HEK293T (cell line): ENCODE results near the gene RAB31.
"Not testable (repeated sequence)": the region's sequence is repeated elsewhere in the genome, so short reads cannot be mapped to it uniquely, and the experiment has no call there.

Experiments used
- CTCF ChIA-PET: fragments of 350-600 bp; formaldehyde crosslinking; extraction: SDS; loops from one replicate; lab custom pipeline; 2021; ENCODE audit warnings: antibody characterized with exemption, inconsistent platforms; lab: Yijun Ruan, JAX
- POLR2A ChIA-PET: fragments of 350-600 bp; formaldehyde crosslinking; extraction: SDS; loops from one replicate; lab custom pipeline; 2020; ENCODE audit warnings: antibody characterized with exemption, inconsistent platforms; lab: Yijun Ruan, JAX
- DNase-seq: peaks from one replicate; pipeline ENCODE4 v3.0.0; 2012; ENCODE audit warnings: mixed read lengths; ENCODE audit errors: extremely low spot score
- ARNT ChIP-seq: fragments of 450-650 bp; IDR thresholded peaks from 2 replicates; pipeline ENCODE4 v1.6.1; 2017; ENCODE audit warnings: mild to moderate bottlenecking
- BHLHE40 ChIP-seq: fragments of 450-650 bp; IDR thresholded peaks from 2 replicates; pipeline ENCODE4 v1.6.1; 2016; ENCODE audit warnings: mild to moderate bottlenecking, moderate library complexity, borderline replicate concordance
- CTBP1 ChIP-seq: fragments of 450-650 bp; IDR thresholded peaks from 2 replicates; pipeline ENCODE4 v1.6.1; 2016; ENCODE audit warnings: borderline replicate concordance
- ELF4 ChIP-seq: fragments of 450-650 bp; IDR thresholded peaks from 2 replicates; pipeline ENCODE4 v1.6.1; 2017; ENCODE audit warnings: antibody characterized with exemption
- FOXA1 ChIP-seq: fragments of 450-650 bp; IDR thresholded peaks from 2 replicates; pipeline ENCODE4 v1.6.1; 2016; ENCODE audit warnings: mild to moderate bottlenecking
- FOXK2 ChIP-seq: fragments of 450-650 bp; IDR thresholded peaks from 2 replicates; pipeline ENCODE4 v1.6.1; 2016; ENCODE audit warnings: mild to moderate bottlenecking
- FOXM1 ChIP-seq: fragments of 450-650 bp; IDR thresholded peaks from 2 replicates; pipeline ENCODE4 v1.6.1; 2017; ENCODE audit warnings: mild to moderate bottlenecking, borderline replicate concordance
- HDGF ChIP-seq: fragments of 450-650 bp; IDR thresholded peaks from 2 replicates; pipeline ENCODE4 v1.6.1; 2017; ENCODE audit warnings: antibody characterized with exemption, borderline replicate concordance
- L3MBTL2 ChIP-seq: fragments of 450-650 bp; conservative IDR thresholded peaks from 2 replicates; pipeline ENCODE4 v1.6.1; 2016; ENCODE audit warnings: mild to moderate bottlenecking
- LEF1 ChIP-seq: fragments of 450-650 bp; IDR thresholded peaks from 2 replicates; pipeline ENCODE4 v1.6.1; 2017; ENCODE audit warnings: mild to moderate bottlenecking, borderline replicate concordance
- NFRKB ChIP-seq: fragments of 450-650 bp; IDR thresholded peaks from 2 replicates; pipeline ENCODE4 v1.6.1; 2016; ENCODE audit warnings: mild to moderate bottlenecking, moderate library complexity
- SP1 ChIP-seq: fragments of 450-650 bp; IDR thresholded peaks from 2 replicates; pipeline ENCODE4 v1.6.1; 2017
- SUZ12 ChIP-seq: fragments of 450-650 bp; IDR thresholded peaks from 2 replicates; pipeline ENCODE4 v1.6.1; 2016; ENCODE audit warnings: mild to moderate bottlenecking
- TARDBP ChIP-seq: fragments of 450-650 bp; IDR thresholded peaks from 2 replicates; pipeline ENCODE4 v1.6.1; 2016
- ZNF384 ChIP-seq: fragments of 450-650 bp; IDR thresholded peaks from 2 replicates; pipeline ENCODE4 v1.6.1; 2016
- TF ChIP-seq, protein P1 (sequence below): fragments of 450-650 bp; IDR thresholded peaks from 2 replicates; pipeline ENCODE4 v1.6.1; 2016

RAB31 gene

DNA sequence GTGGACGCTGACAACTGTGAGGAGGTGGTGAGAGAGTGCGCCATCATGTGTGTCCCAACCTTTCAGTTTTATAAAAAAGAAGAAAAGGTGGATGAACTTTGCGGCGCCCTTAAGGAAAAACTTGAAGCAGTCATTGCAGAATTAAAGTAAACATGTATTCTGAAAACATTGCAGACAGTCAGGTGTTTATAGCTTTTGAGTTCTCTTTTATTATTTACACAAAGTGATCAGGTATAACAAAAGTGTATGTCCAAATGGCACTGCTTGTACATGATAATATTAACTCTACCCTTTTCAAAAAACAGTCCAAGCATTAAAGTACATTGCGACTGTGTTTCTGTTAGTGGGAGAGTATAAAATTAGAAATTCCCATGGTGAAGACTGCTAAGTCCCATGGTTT, 179.9 kb downstream of the RAB31 start:
- no peak for DNase-seq
- CTCF ChIA-PET = no interaction called here
- TF ChIP-seq HDGF (no peak), ELF4 (no peak)
- POLR2A ChIA-PET = no interaction called here

DNA sequence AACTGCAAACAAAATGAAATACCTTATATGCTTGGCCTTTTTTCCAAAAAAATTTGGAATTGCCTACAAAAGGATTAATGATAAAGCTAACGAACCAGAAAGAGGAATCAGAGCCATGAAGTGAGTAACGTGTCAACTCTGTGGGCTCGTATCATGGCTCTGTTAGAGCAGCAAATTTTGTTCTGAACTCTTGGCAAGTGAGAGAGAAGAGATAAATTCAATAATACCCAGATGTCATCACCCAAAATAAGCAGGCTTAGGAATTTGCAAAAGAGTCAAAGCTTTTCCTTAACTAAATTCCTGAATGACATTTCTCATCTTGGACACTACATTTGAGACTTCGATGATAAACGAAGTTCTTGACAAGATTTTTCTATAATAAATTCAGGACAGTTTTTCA, 182.1 kb downstream of the RAB31 start:
- CTCF ChIA-PET = interaction anchor here (0.7 kb wide), 1 partner anchor 108 kb away, joined by 3 read pairs; no protein-coding TSS in a partner anchor
- no peak for DNase-seq
- POLR2A ChIA-PET = no interaction called here
- no peak for TF ChIP-seq FOXA1
- TF ChIP-seq ZNF384 = no peak
- TF ChIP-seq NFRKB = no peak
- TF ChIP-seq BHLHE40 = no peak
- TF ChIP-seq SP1 = no peak
- TF ChIP-seq, protein P1, sequence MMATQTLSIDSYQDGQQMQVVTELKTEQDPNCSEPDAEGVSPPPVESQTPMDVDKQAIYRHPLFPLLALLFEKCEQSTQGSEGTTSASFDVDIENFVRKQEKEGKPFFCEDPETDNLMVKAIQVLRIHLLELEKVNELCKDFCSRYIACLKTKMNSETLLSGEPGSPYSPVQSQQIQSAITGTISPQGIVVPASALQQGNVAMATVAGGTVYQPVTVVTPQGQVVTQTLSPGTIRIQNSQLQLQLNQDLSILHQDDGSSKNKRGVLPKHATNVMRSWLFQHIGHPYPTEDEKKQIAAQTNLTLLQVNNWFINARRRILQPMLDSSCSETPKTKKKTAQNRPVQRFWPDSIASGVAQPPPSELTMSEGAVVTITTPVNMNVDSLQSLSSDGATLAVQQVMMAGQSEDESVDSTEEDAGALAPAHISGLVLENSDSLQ = no peak
- TF ChIP-seq HDGF = no peak
- TF ChIP-seq ARNT = no peak
- no peak for TF ChIP-seq ELF4
- no peak for TF ChIP-seq LEF1
- TF ChIP-seq FOXK2 = no peak
- no peak for TF ChIP-seq SUZ12

DNA sequence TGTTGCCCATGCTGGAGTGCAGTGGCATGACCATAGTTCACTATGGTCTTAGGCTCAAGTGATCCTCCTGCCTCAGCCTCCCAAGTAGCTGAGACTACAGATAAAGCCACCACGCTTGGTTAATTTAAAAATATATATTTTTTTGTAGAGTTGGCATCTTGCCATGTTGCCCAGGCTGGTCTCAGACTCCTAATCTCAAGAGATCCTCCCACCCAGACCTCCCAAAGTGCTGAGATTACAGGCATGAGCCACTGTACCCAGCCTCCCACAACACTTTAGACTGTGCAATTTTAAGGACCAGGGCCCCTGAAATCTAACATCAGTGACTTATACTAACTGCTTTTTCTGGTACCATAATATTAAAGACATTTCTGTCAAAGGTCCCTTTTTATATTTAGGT, 182.9 kb downstream of the RAB31 start:
- TF ChIP-seq L3MBTL2 (no peak), HDGF (no peak), SP1 (no peak), CTBP1 (no peak), LEF1 (no peak), ARNT (no peak), ELF4 (no peak), FOXA1 (no peak), NFRKB (no peak), FOXK2 (no peak), FOXM1 (no peak), ZNF384 (no peak), BHLHE40 (no peak), SUZ12 (no peak), TARDBP (no peak)
- TF ChIP-seq, protein P1 = no peak
- no peak for DNase-seq
- POLR2A ChIA-PET = no interaction called here
- CTCF ChIA-PET = interaction anchor here (0.7 kb wide), 1 partner anchor 109 kb away, joined by 3 read pairs; no protein-coding TSS in a partner anchor

DNA sequence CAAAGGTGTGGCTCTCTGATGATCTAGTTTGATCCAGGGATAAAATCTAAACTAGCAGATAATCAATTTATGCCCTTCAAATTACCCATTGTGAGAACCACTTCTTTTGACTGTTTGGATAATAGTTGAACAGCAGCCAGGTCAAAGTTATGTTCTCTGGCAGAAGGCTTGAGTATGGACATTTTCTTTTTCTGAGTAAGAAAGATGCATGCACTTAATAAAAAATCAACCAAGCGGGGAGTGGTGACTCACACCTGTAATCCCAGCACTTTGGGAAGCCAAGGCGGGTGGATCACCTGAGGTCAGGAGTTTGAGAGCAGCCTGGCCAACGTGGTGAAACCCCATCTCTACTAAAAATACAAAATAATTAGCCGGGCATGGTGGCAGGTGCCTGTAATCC, 183.4 kb downstream of the RAB31 start:
- POLR2A ChIA-PET, DNase-seq, CTCF ChIA-PET: not testable (repeated sequence)

DNA sequence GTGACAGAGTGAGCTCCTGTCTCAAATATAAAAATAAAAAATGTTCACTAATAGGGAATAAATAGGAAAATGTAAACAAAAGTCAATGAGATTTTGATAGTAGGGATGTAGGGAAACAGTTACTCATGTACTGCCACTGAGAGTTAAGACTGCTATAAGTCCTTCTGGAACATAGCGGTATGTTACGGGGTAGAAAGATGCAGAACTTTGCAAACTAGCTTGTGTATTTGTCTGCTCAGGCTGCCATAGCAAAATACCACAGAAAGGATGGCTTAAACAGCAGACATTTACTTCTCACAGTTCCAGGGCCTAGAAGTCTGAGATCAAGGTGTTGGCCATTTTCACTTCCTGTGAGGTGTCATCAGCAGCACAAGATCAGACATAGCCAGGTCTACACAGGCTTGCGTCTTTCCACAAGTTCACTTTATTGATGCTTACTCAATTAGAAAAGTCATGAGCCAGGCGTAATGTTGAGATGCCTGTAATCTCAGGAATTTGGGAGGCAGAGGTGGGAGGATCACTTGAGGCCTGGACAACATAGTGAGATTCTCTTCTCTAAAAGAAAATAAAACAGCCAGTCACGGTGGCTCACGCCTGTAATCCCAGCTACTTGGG, 186.5 kb downstream of the RAB31 start:
- ChIA-PET POLR2A (no interaction called here), CTCF (no interaction called here)
- TF ChIP-seq FOXK2 = no peak
- TF ChIP-seq BHLHE40 = no peak
- TF ChIP-seq FOXA1 = no peak
- no peak for TF ChIP-seq FOXM1
- no peak for DNase-seq

DNA sequence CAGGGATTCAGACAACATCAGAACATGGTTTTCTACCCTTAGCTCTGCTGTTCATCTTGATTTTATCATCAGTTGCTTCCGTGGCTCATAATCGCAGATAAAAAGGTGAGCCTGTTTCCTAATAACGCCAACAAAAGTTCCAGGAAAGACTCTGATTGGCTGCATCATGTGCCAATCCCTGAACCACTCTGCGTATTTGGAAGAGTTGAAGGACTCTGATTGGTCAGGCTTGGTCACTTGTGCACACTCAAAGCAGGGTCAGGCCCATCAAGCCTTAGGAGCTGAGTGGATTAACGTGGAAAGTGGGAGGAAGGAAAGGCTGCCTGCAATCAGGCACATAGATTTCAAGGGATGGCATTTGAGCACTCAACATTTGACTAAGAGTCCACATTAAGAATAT, 189.0 kb downstream of the RAB31 start:
- POLR2A ChIA-PET = interaction anchor here (0.8 kb wide), 1 partner anchor 17 kb away, joined by 3 read pairs; the partner anchor contains the start of gene VAPA
- CTCF ChIA-PET = no interaction called here
- no peak for DNase-seq
- TF ChIP-seq ZNF384 (no peak), ELF4 (no peak)
- TF ChIP-seq, protein P1 = 0 out of 2 replicates have a peak, but pooled peaks have one; percentile 45

DNA sequence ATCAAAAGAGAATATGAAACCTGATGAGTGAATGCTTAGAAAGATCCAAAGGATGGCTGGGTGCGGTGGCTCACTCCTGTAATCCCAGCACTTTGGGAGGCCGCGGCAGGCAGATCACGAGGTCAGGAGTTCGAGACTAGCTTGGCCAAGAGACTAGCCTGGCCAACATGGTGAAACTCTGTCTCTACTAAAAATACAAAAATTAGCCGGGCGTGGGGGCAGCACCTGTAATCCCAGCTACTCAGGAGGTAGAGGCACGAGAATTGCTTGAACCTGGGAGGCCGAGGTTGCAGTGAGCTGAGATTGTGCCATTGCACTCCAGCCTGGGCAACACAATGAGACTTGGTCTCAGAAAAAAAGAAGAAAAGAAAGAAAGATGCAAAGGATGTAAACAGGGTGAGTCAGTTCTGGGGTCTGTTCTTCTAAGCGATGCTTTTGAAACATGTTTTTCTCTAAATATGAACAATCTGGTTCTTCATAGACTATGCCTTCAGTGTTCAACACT, 189.7 kb downstream of the RAB31 start:
- CTCF ChIA-PET, DNase-seq, POLR2A ChIA-PET: not testable (repeated sequence)
